IMR-90 (cell line): ENCODE measurements around the gene GRAMD1B. TPM values are rescaled to one million over a fixed set of nuclear protein-coding genes. Genes with fewer than 3 reads are reported as not detected.

Experiments
- ATAC-seq: fragments of 200-7000 bp; cut with Tn5 transposase; 2 replicates; pipeline ENCODE4 v1.9.1; 2020; ENCODE audit warnings: low read depth, mild to moderate bottlenecking, moderate library complexity
- BruUV-seq: library from RNA; stranded (reverse); fragments of 400-500 nt; replicated peaks from 2 replicates; lab custom pipeline; 2021; lab: Mats Ljungman, UMichigan
- CTCF ChIA-PET: fragments of 300-600 bp; formaldehyde crosslinking; extraction: SDS; loops from one replicate; lab custom pipeline; 2021; ENCODE audit warnings: antibody characterized with exemption; lab: Yijun Ruan, JAX
- POLR2A ChIA-PET: fragments of 300-600 bp; sonication (Branson Sonifier 250); formaldehyde crosslinking; loops from one replicate; lab custom pipeline; 2022; ENCODE audit warnings: antibody characterized with exemption; ENCODE audit not compliant: unreplicated experiment; lab: Charles Lee
- DNase-seq: peaks from one replicate; pipeline ENCODE4 v3.0.0; 2013
- H2AFZ ChIP-seq: replicated peaks from 2 replicates; pipeline ENCODE3; 2013; ENCODE audit warnings: low read length, mild to moderate bottlenecking; ENCODE audit not compliant: poor library complexity
- H2AK5ac ChIP-seq: 2 replicates; pipeline ENCODE4 v1.6.1; 2013; ENCODE audit warnings: low read depth, low read length, inconsistent platforms
- H2AK9ac ChIP-seq: replicated peaks from 2 replicates; pipeline ENCODE3; 2013; ENCODE audit warnings: mild to moderate bottlenecking, low read depth, low read length, moderate library complexity; ENCODE audit not compliant: poor library complexity
- H2BK120ac ChIP-seq: 2 replicates; pipeline ENCODE4 v1.6.1; 2013; ENCODE audit warnings: low read depth, low read length, inconsistent platforms
- H2BK15ac ChIP-seq: 3 replicates; pipeline ENCODE4 v1.6.1; 2013; ENCODE audit warnings: low read depth, low read length, inconsistent platforms
- H2BK20ac ChIP-seq: 2 replicates; pipeline ENCODE4 v1.6.1; 2013; ENCODE audit warnings: low read depth, mild to moderate bottlenecking, inconsistent platforms, low read length, moderate library complexity
- H2BK5ac ChIP-seq: 2 replicates; pipeline ENCODE4 v1.6.1; 2013; ENCODE audit warnings: mild to moderate bottlenecking, low read depth, low read length, inconsistent platforms; ENCODE audit not compliant: poor library complexity, severe bottlenecking
- H3K14ac ChIP-seq: replicated peaks from 2 replicates; pipeline ENCODE4 v1.6.1; 2013; ENCODE audit warnings: low read depth, low read length, inconsistent platforms
- H3K18ac ChIP-seq: 2 replicates; pipeline ENCODE4 v1.6.1; 2013; ENCODE audit warnings: low read depth, low read length, control low read depth
- H3K23ac ChIP-seq: 2 replicates; pipeline ENCODE4 v1.6.1; 2013; ENCODE audit warnings: low read depth, low read length, inconsistent platforms
- H3K27ac ChIP-seq: 2 replicates; pipeline ENCODE4 v1.5.1; 2013; ENCODE audit warnings: mild to moderate bottlenecking, control low read depth, low read length; ENCODE audit not compliant: insufficient read depth
- H3K27me3 ChIP-seq: 2 replicates; pipeline ENCODE4 v1.6.1; 2013; ENCODE audit warnings: low read length; ENCODE audit not compliant: control insufficient read depth, insufficient read depth
- H3K36me3 ChIP-seq: 2 replicates; pipeline ENCODE4 v1.6.1; 2013; ENCODE audit warnings: low read length, mixed read lengths; ENCODE audit not compliant: control insufficient read depth, insufficient read depth
- H3K4ac ChIP-seq: 2 replicates; pipeline ENCODE4 v1.6.1; 2013; ENCODE audit warnings: low read depth, low read length, inconsistent platforms
- H3K4me1 ChIP-seq: 2 replicates; pipeline ENCODE4 v1.6.1; 2013; ENCODE audit warnings: low read length, mixed read lengths; ENCODE audit not compliant: control insufficient read depth, insufficient read depth
- H3K4me2 ChIP-seq: 2 replicates; pipeline ENCODE4 v1.6.1; 2013; ENCODE audit warnings: low read depth, mild to moderate bottlenecking, control low read depth, low read length, moderate library complexity
- H3K4me3 ChIP-seq: 2 replicates; pipeline ENCODE4 v1.5.1; 2013; ENCODE audit warnings: low read depth, mild to moderate bottlenecking, control low read depth, low read length, moderate library complexity; ENCODE audit not compliant: insufficient read depth
- H3K56ac ChIP-seq: 2 replicates; pipeline ENCODE4 v1.6.1; 2013; ENCODE audit warnings: low read length, inconsistent platforms; ENCODE audit not compliant: insufficient read depth; ENCODE audit errors: extremely low read depth
- H3K79me1 ChIP-seq, 2 experiments: 2 replicates each; pipeline ENCODE4 v1.6.1; 2013; ENCODE audit warnings: low read length in 2 of 2, inconsistent platforms in 1 of 2, low read depth in 1 of 2
- H3K9ac ChIP-seq: 2 replicates; pipeline ENCODE4 v1.6.1; 2013; ENCODE audit warnings: low read depth, low read length, control low read depth
- H3K9me1 ChIP-seq: 2 replicates; pipeline ENCODE4 v1.6.1; 2013; ENCODE audit warnings: low read length, inconsistent platforms; ENCODE audit not compliant: insufficient read depth
- H3K9me3 ChIP-seq: 2 replicates; pipeline ENCODE4 v1.6.1; 2013; ENCODE audit warnings: low read length; ENCODE audit not compliant: control insufficient read depth, insufficient read depth
- H4K20me1 ChIP-seq: 2 replicates; pipeline ENCODE4 v1.6.1; 2013; ENCODE audit warnings: low read length, inconsistent platforms; ENCODE audit not compliant: insufficient read depth
- H4K5ac ChIP-seq: 2 replicates; pipeline ENCODE4 v1.6.1; 2013; ENCODE audit warnings: mild to moderate bottlenecking, low read depth, low read length, control low read depth
- H4K8ac ChIP-seq, 2 experiments: 2 replicates each; pipeline ENCODE4 v1.6.1; 2013; ENCODE audit warnings: low read depth in 2 of 2, low read length in 2 of 2, control low read depth in 1 of 2, inconsistent platforms in 1 of 2
- H4K91ac ChIP-seq: 2 replicates; pipeline ENCODE4 v1.6.1; 2013; ENCODE audit warnings: low read depth, low read length, inconsistent platforms; ENCODE audit not compliant: insufficient read depth
- CEBPB ChIP-seq: IDR thresholded peaks from 2 replicates; pipeline ENCODE4 v1.6.1; 2012; ENCODE audit warnings: low read depth, low read length, improper control_type of control experiment
- ELK1 ChIP-seq: fragments of 150-350 bp; IDR thresholded peaks from 2 replicates; pipeline ENCODE4 v1.6.1; 2016; ENCODE audit warnings: low read depth, mild to moderate bottlenecking, low read length, moderate library complexity, borderline replicate concordance
- RCOR1 ChIP-seq: IDR thresholded peaks from 2 replicates; pipeline ENCODE4 v1.6.1; 2012; ENCODE audit warnings: mild to moderate bottlenecking, low read length, improper control_type of control experiment; ENCODE audit not compliant: insufficient replicate concordance
- USF2 ChIP-seq: fragments of 150-350 bp; IDR thresholded peaks from 2 replicates; pipeline ENCODE4 v1.6.1; 2017; ENCODE audit warnings: mild to moderate bottlenecking, antibody characterized with exemption, low read length, low read depth
- WGBS, 2 experiments: methylation state at CpG; one replicate each; pipeline versions ENCODE4 v1.1.5 to v1.1.7; 2013; ENCODE audit warnings: missing lambda C conversion rate in 2 of 2; ENCODE audit not compliant: insufficient read length in 1 of 2; ENCODE audit errors: extremely low coverage in 2 of 2; 5-methylcytosine and 5-hydroxymethylcytosine counted together
- dilution Hi-C: fragments of 300-500 bp; cut with HindIII; formaldehyde crosslinking; loops from one replicate; pipeline ENCODE4 v1.14.3; 2018; ENCODE audit warnings: low sequenced_read_pairs; ENCODE audit not compliant: unreplicated experiment
- in situ Hi-C: fragments of 300-500 bp; cut with MboI; formaldehyde crosslinking; loops from 3 replicates; pipeline ENCODE4 v1.14.3; 2019; ENCODE audit warnings: low sequenced_read_pairs, inconsistent platforms, mixed read lengths
- intact Hi-C: fragments of 100-400 bp; cut with micrococcal nuclease; formaldehyde crosslinking; loops from 2 replicates; pipeline ENCODE4 v1.10.0; 2022
- polyA plus RNA-seq, 3 experiments: library from polyadenylated mRNA; depleted of rRNA; stranded (reverse); fragments of >200 nt; gene quantifications; 2 replicates each; pipeline ENCODE4 v1.2.3, GENCODE V29; 2012; ENCODE audit warnings: low replicate concordance in 1 of 3
- total RNA-seq: library from RNA; depleted of rRNA; stranded (reverse); fragments of >200 nt; gene quantifications from 2 replicates; pipeline ENCODE4 v1.2.3, GENCODE V29; 2012

GRAMD1B gene
- total and polyA plus RNA-seq, 2 of the 4 experiments (the other 2 are of a cell fraction) = 7.1 to 7.2 TPM

- H3K4me3 ChIP-seq = no peak overlapping the region
- H4K20me1 ChIP-seq = no peaks in the 10 kb centered on the region
- DNase-seq (no peak), ATAC-seq (no peak)
- H3K4me1 ChIP-seq = peaks cover 8% of the 10 kb centered on the region
- no peak overlapping the region for H3K4ac ChIP-seq
- no peak overlapping the region for H3K9ac ChIP-seq
- H3K9me1 ChIP-seq = 0 out of 2 replicates have a peak, but pooled peaks cover 5% of the 10 kb centered on the region
- no peaks in the 10 kb centered on the region for H3K27me3 ChIP-seq
- H2BK20ac ChIP-seq = no peak overlapping the region
- 80% methylated on average over 1 of the region's 9 CpGs; no CpG with 5 or more reads in 1 of the 2 experiments for WGBS, 2 experiments
- no peak overlapping the region for H2BK5ac ChIP-seq
- no peak overlapping the region for H3K56ac ChIP-seq
- no peak overlapping the region for H4K5ac ChIP-seq
- in situ Hi-C loops (no loop called here), intact Hi-C loops (no loop called here), dilution Hi-C loops (no loop called here)
- no peak overlapping the region for H2BK15ac ChIP-seq
- no peak overlapping the region for H4K8ac ChIP-seq
- ChIA-PET POLR2A (no interaction called here), CTCF (no interaction called here)
- no peak overlapping the region for H3K4me2 ChIP-seq
- no peaks in the 10 kb centered on the region for H3K36me3 ChIP-seq
- BruUV-seq = no TSS peak
- no peak overlapping the region for H2AK9ac ChIP-seq
- peaks cover 31 to 60% of the 10 kb centered on the region in 2 experiments for H3K79me1 ChIP-seq
- H3K18ac ChIP-seq = no peak overlapping the region
- no peak overlapping the region for H2AK5ac ChIP-seq
- TF ChIP-seq USF2 (no peak), CEBPB (no peak), ELK1 (no peak), RCOR1 (no peak)
- H4K91ac ChIP-seq = no peak overlapping the region
- no peak overlapping the region for H3K23ac ChIP-seq
- H2AFZ ChIP-seq = no peak overlapping the region
- H2BK120ac ChIP-seq = no peak overlapping the region
- H3K14ac ChIP-seq = no peak overlapping the region
- no peak overlapping the region for H3K27ac ChIP-seq
- H3K9me3 ChIP-seq = no peaks in the 10 kb centered on the region
Measured at GRCh38 chr11:123437236-123437979, 7.3 kb downstream of the GRAMD1B start.
